Upper lobe of right lung (tissue), 1 donor: ENCODE measurements around the gene LMBR1. TPM values are rescaled to one million over a fixed set of nuclear protein-coding genes. Genes with fewer than 3 reads are reported as not detected.

Experiments
- ATAC-seq: fragments of 200-7000 bp; cut with Tn5 transposase; one replicate; pipeline ENCODE4 v1.9.1; 2020; ENCODE audit warnings: mild to moderate bottlenecking, moderate library complexity
- DNase-seq: peaks from one replicate; pipeline ENCODE4 v3.0.0-alpha.2; 2020
- H3K27ac ChIP-seq: fragments of 200-600 bp; one replicate; pipeline ENCODE4 v1.8.0; 2022
- H3K27me3 ChIP-seq: fragments of 200-600 bp; one replicate; pipeline ENCODE4 v1.8.0; 2022; ENCODE audit warnings: mild to moderate bottlenecking
- H3K36me3 ChIP-seq: fragments of 200-600 bp; one replicate; pipeline ENCODE4 v1.8.0; 2022
- H3K4me1 ChIP-seq: fragments of 200-600 bp; one replicate; pipeline ENCODE4 v1.8.0; 2022
- H3K4me3 ChIP-seq: fragments of 200-600 bp; one replicate; pipeline ENCODE4 v1.8.0; 2022; ENCODE audit warnings: mild to moderate bottlenecking
- H3K9me3 ChIP-seq: fragments of 200-600 bp; one replicate; pipeline ENCODE4 v1.8.0; 2022
- CTCF ChIP-seq: fragments of 200-600 bp; IDR thresholded peaks from one replicate; pipeline ENCODE4 v1.8.0; 2022; ENCODE audit warnings: antibody characterized with exemption
- intact Hi-C: fragments of 100-400 bp; cut with DNase I; formaldehyde crosslinking; loops from one replicate; pipeline ENCODE4 v1.11.0; 2022
- total RNA-seq: library from RNA; stranded (reverse); fragmentation: NEBNext Ultra II Directional; extraction: Animal tissue kit (Norgen Biotek cat#: 25700); gene quantifications from one replicate; pipeline ENCODE4 v1.2.1, GENCODE V29; 2021
- donor health status: DM: no; HTN: yes; CAD: no; lungs with severe emphysema.

The LMBR1 gene
- total RNA-seq, 1 donor from 2014 or later = 70.5 TPM

DNA sequence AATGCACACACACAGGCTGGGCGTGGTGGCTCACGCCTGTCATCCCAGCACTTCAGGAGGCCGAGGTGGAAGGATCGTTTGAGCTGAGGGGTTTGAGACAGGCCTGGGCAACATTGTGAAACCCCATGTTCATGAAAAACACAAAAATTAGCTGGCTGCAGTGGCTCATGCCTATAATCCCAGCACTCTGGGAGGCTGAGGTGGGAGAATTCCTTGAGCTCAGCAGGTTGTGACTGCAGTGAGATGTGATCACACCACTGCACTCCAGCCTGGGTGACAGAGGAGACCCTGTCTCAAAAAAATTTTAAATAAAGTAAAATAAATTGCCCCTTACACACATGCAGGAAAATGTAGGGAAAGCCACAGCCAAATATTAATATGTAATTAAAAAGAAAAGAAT, 208.3 kb downstream of the LMBR1 start:
- no peak for TF ChIP-seq CTCF

GRCh38 chr7:156684251-156684650, 208.7 kb downstream of the LMBR1 start:
- Histone ChIP-seq H3K9me3 (no peaks in the 10 kb centered on the region), H3K27me3 (no peaks in the 10 kb centered on the region), H3K36me3 (peaks cover 26% of the 10 kb centered on the region), H3K4me3 (no peak overlapping the region), H3K27ac (no peak overlapping the region), H3K4me1 (no peaks in the 10 kb centered on the region)
- ATAC-seq (no peak), DNase-seq (no peak)
- TF ChIP-seq CTCF = no peak
- intact Hi-C loops = no loop called here

More for the DNA sequence above, 208.3 kb downstream of the LMBR1 start:
- no peak for ATAC-seq
- peaks cover 22% of the 10 kb centered on the region for H3K36me3 ChIP-seq
- no peaks in the 10 kb centered on the region for H3K4me1 ChIP-seq
- no peaks in the 10 kb centered on the region for H3K27me3 ChIP-seq
- H3K27ac ChIP-seq = no peak overlapping the region
- DNase-seq = no peak
- no peak overlapping the region for H3K4me3 ChIP-seq
- H3K9me3 ChIP-seq = no peaks in the 10 kb centered on the region
- intact Hi-C loops = no loop called here

- intact Hi-C loops = no loop called here
- Histone ChIP-seq H3K27ac (no peak overlapping the region), H3K9me3 (no peaks in the 10 kb centered on the region), H3K4me1 (no peaks in the 10 kb centered on the region), H3K27me3 (no peaks in the 10 kb centered on the region), H3K4me3 (no peak overlapping the region), H3K36me3 (peaks cover 38% of the 10 kb centered on the region)
- no peak for ATAC-seq
- no peak for TF ChIP-seq CTCF
- DNase-seq = no peak
Observed at GRCh38 chr7:156682928-156683327, 210.1 kb downstream of the LMBR1 start.

DNA sequence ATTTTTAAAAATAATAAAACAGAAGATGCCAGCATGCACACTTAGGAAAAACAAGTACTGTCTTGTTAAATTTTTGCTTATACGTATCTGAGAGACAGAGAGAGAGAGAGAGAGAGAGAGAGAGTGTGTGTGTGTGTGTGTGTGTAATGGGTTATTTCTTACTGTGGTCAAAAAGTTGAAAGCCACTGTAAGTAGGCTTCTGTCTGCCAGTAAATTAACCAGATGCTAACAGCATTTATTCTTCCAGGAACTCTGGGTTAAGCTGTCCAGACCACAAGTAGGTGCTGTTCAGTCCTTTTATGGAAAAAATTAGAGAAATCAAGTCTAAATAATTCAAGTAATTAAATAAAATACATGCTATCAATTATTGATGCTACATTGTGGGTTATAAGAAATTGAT, 212.7 kb downstream of the LMBR1 start:
- intact Hi-C loops = no loop called here
- Histone ChIP-seq H3K36me3 (peaks cover 53% of the 10 kb centered on the region), H3K27ac (no peak overlapping the region), H3K4me1 (no peaks in the 10 kb centered on the region), H3K4me3 (no peak overlapping the region), H3K27me3 (no peaks in the 10 kb centered on the region), H3K9me3 (no peaks in the 10 kb centered on the region)
- ATAC-seq (no peak), DNase-seq (no peak)
- no peak for TF ChIP-seq CTCF

GRCh38 chr7:156677374-156678054, 215.5 kb downstream of the LMBR1 start:
- no peaks in the 10 kb centered on the region for H3K9me3 ChIP-seq
- no peaks in the 10 kb centered on the region for H3K4me1 ChIP-seq
- no peak for TF ChIP-seq CTCF
- H3K27ac ChIP-seq = no peak overlapping the region
- H3K27me3 ChIP-seq = no peaks in the 10 kb centered on the region
- no peak for DNase-seq
- no peak for ATAC-seq
- peaks cover 52% of the 10 kb centered on the region for H3K36me3 ChIP-seq
- no peak overlapping the region for H3K4me3 ChIP-seq
- intact Hi-C loops = no loop called here

- Histone ChIP-seq H3K4me1 (no peaks in the 10 kb centered on the region), H3K9me3 (no peaks in the 10 kb centered on the region), H3K27ac (no peak overlapping the region), H3K4me3 (no peak overlapping the region), H3K36me3 (peaks cover 43% of the 10 kb centered on the region), H3K27me3 (no peaks in the 10 kb centered on the region)
- intact Hi-C loops = no loop called here
- no peak for ATAC-seq
- DNase-seq = no peak
- TF ChIP-seq CTCF = no peak
Observed at GRCh38 chr7:156676263-156676662, 216.7 kb downstream of the LMBR1 start.
